Panc1 (cell line): ENCODE measurements around the gene PPFIA1. TPM values are rescaled to one million over a fixed set of nuclear protein-coding genes. Genes with fewer than 3 reads are reported as not detected.
A peak's percentile ranks its signal among the peaks of the same experiment; 100 is the strongest.

Source experiments
- ATAC-seq: fragments of 200-7000 bp; cut with Tn5 transposase; 2 replicates; pipeline ENCODE4 v1.9.1; 2020; ENCODE audit warnings: mild to moderate bottlenecking, moderate library complexity
- Bru-seq: library from RNA; stranded (reverse); fragments of 400-500 nt; gene quantifications from one replicate; lab custom pipeline; 2021; lab: Mats Ljungman, UMichigan
- BruChase-seq, 2 experiments: library from RNA; stranded (reverse); fragments of 400-500 nt; gene quantifications; one replicate each; lab custom pipeline; 2021; lab: Mats Ljungman, UMichigan
- BruUV-seq: library from RNA; stranded (reverse); fragments of 400-500 nt; replicated peaks from 2 replicates; lab custom pipeline; 2021; lab: Mats Ljungman, UMichigan
- CTCF ChIA-PET: fragments of 300-600 bp; sonication (Branson Sonifier 250); formaldehyde crosslinking; loops from one replicate; lab custom pipeline; 2022; ENCODE audit warnings: antibody characterized with exemption; lab: Charles Lee
- POLR2A ChIA-PET: fragments of 300-600 bp; sonication (Branson Sonifier 250); formaldehyde crosslinking; loops from one replicate; lab custom pipeline; 2022; ENCODE audit warnings: antibody characterized with exemption; lab: Charles Lee
- DNase-seq: peaks from one replicate; pipeline ENCODE4 v3.0.0-alpha.2; 2010; ENCODE audit warnings: low read depth, low spot score
- H3K27ac ChIP-seq: 2 replicates; pipeline ENCODE4 v1.5.1; 2011; ENCODE audit warnings: mild to moderate bottlenecking, low read length, inconsistent platforms
- H3K27me3 ChIP-seq: fragments of 200-500 bp; sonication (Bioruptor generic); 2 replicates; pipeline ENCODE4 v1.6.0; 2014; ENCODE audit warnings: low read length, inconsistent platforms; ENCODE audit not compliant: control insufficient read depth, insufficient read depth
- H3K36me3 ChIP-seq: fragments of 200-500 bp; sonication (Bioruptor generic); 2 replicates; pipeline ENCODE4 v1.5.1; 2014; ENCODE audit warnings: inconsistent platforms, mild to moderate bottlenecking, low read length, moderate library complexity; ENCODE audit not compliant: control insufficient read depth, insufficient read depth
- H3K4me1 ChIP-seq: 2 replicates; pipeline ENCODE4 v1.5.1; 2011; ENCODE audit warnings: inconsistent platforms, mild to moderate bottlenecking, low read length, moderate library complexity; ENCODE audit not compliant: control insufficient read depth, insufficient read depth
- H3K4me3 ChIP-seq, 2 experiments: 2 replicates each; pipeline ENCODE4 v1.5.1; 2011 to 2012; ENCODE audit warnings: low read depth in 2 of 2, low read length in 2 of 2, mild to moderate bottlenecking in 2 of 2, inconsistent platforms in 1 of 2, moderate library complexity in 1 of 2
- H3K9me3 ChIP-seq: fragments of 200-500 bp; sonication (Bioruptor generic); 2 replicates; pipeline ENCODE4 v1.5.1; 2014; ENCODE audit warnings: low read depth, mild to moderate bottlenecking, inconsistent platforms, low read length, moderate library complexity; ENCODE audit not compliant: control insufficient read depth, insufficient read depth
- CTCF ChIP-seq: fragments of 450-650 bp; IDR thresholded peaks from 2 replicates; pipeline ENCODE4 v1.5.1; 2017; ENCODE audit warnings: mild to moderate bottlenecking
- POLR2AphosphoS5 ChIP-seq: IDR thresholded peaks from 2 replicates; pipeline ENCODE4 v1.6.1; 2012; ENCODE audit warnings: mild to moderate bottlenecking, low read depth, low read length, moderate library complexity
- REST ChIP-seq, 2 experiments: IDR thresholded peaks; 2 replicates each; pipeline ENCODE4 v1.6.1; 2011 to 2012; ENCODE audit warnings: low read depth in 2 of 2, control low read depth in 1 of 2, low read length in 1 of 2, mild to moderate bottlenecking in 1 of 2, moderate library complexity in 1 of 2; ENCODE audit not compliant: insufficient read depth in 1 of 2
- SIN3A ChIP-seq: IDR thresholded peaks from 2 replicates; pipeline ENCODE4 v1.6.1; 2012; ENCODE audit warnings: low read depth, mild to moderate bottlenecking, low read length, moderate library complexity, borderline replicate concordance; ENCODE audit not compliant: insufficient read depth
- TCF7L2 ChIP-seq: IDR thresholded peaks from 2 replicates; pipeline ENCODE4 v1.6.1; 2011; ENCODE audit warnings: mild to moderate bottlenecking, low read depth, low read length, inconsistent platforms
- in situ Hi-C: cut with HindIII; loops from 2 replicates; pipeline ENCODE4 v1.10.0; 2016; ENCODE audit warnings: low sequenced_read_pairs, low pct_unique_long_range_greater_than_20kb
- intact Hi-C: fragments of 100-400 bp; cut with micrococcal nuclease; formaldehyde crosslinking; loops from one replicate; pipeline ENCODE4 v1.10.0; 2022; ENCODE audit not compliant: unreplicated experiment
- long read RNA-seq: library from polyadenylated mRNA; unstranded; transcript quantifications from one replicate; pipeline ENCODE4 v2.0.0, GENCODE V29; 2021; ENCODE audit not compliant: unreplicated experiment
- polyA plus RNA-seq: library from polyadenylated mRNA; unstranded; fragments of >200 nt; gene quantifications from one replicate; pipeline ENCODE4 v1.2.1, GENCODE V29; 2012; ENCODE audit warnings: missing spikeins; ENCODE audit not compliant: insufficient read length
- total RNA-seq: library from RNA; stranded (reverse); gene quantifications from one replicate; pipeline ENCODE4 v1.2.1, GENCODE V29; 2021; ENCODE audit not compliant: unreplicated experiment

Gene PPFIA1
- total RNA-seq (101 TPM), Bru-seq, nascent RNA (percentile 90 among the genes with signal in this experiment), BruChase-seq, experiment 1, labeled RNA remaining after a 2-hour chase (percentile 91 among the genes with signal in this experiment), BruChase-seq, experiment 2, labeled RNA remaining after a 6-hour chase (percentile 94 among the genes with signal in this experiment)
- 80.7 TPM for polyA plus RNA-seq
- long read RNA-seq, full-length matches to known transcripts, result 8 of 148 reads
- long read RNA-seq, partial matches to known transcripts, result 90 of 148 reads
- long read RNA-seq, other reads (novel, unspliced or antisense), result 50 of 148 reads

DNA sequence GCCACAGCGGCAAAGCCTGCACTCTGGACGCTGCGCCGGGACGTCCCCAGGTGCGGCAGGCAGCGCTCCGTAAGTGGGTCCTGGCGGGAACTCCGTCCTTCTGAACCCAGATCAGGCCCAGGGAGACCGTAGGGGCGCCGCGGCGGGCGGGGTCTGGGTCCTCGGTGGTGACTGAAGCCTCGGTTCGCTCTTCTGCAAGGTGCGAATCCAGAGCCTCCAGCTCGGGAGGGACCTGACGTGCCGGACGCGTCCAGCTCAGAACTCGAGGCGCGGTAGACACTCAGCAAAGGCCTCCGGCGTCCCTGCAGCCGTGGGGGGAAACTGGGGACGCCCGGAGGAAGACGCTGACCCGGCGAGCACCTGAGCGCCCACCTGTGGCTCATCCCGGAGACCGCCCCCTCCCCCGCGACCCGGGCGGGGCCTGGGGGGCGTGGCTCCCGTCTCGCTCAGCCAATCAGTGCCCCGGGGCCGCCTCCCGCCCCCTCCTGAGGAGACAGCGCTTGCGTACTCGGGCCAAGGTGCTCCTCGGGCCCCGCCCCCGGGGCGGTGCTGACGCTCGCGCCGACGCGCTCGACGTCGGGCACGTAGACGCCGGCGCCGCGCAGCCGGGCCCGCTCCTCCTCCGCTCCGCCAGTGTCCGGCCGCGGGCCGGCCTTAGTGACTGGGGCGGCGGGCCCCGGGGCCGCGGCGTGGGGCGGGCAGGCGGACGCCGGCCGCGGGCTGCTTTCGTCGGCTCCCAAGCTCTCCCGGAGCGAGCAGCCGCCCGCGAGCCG lies at the start of gene PPFIA1:
Gene PPFIA1, plus strand, starts transcription at position 587 of the 773 bp plus-strand sequence. CDS start 1,483 bp downstream, outside the sequence.
- Histone ChIP-seq H3K4me3 (peak within 1 kb of the TSS; percentile 88 to 92), H3K9me3 (no peaks in the 10 kb centered on the region), H3K4me1 (peaks cover 14% of the 10 kb centered on the region), H3K27ac (peak within 1 kb of the TSS; percentile 81), H3K27me3 (no peaks in the 10 kb centered on the region), H3K36me3 (peaks cover 19% of the 10 kb centered on the region)
- in situ Hi-C loops (no loop called here), intact Hi-C loops (no loop called here)
- ATAC-seq (peak; percentile 97), DNase-seq (peak; percentile 65)
- peak; percentile 80; the same call in 1 of the 2 replicates for TF ChIP-seq SIN3A
- TF ChIP-seq POLR2AphosphoS5, result peak; percentile 82
- peak; percentile 45; the same call in 1 of the 2 replicates for TF ChIP-seq TCF7L2
- TF ChIP-seq CTCF, result no peak; the same call in 1 of the 2 replicates
- TF ChIP-seq REST (IDR thresholded peaks at IDR 0.05; ENCODE audit: insufficient read depth in 1 of 2, low read depth in 2 of 2, low read length in 1 of 2), result no peak
- CTCF ChIA-PET, result no interaction called here
- POLR2A ChIA-PET, result no interaction called here
- no TSS peak for BruUV-seq

- ChIA-PET POLR2A (interaction anchor here (0.6 kb wide), 1 partner anchor 214 kb away, joined by 6 read pairs; no protein-coding TSS in a partner anchor), CTCF (no interaction called here)
- in situ Hi-C loops, result no loop called here
Observed at GRCh38 chr11:70220920-70221319, 49.6 kb upstream of the PPFIA1 start.

More at GRCh38 chr11:70220920-70221319, 49.6 kb upstream of the PPFIA1 start:
- H3K4me1 ChIP-seq, result no peaks in the 10 kb centered on the region
- no peaks in the 10 kb centered on the region for H3K36me3 ChIP-seq
- no peaks in the 10 kb centered on the region for H3K27me3 ChIP-seq
- no TSS peak for BruUV-seq
- H3K4me3 ChIP-seq, result no peak overlapping the region
- no peak for TF ChIP-seq TCF7L2
- TF ChIP-seq REST (IDR thresholded peaks at IDR 0.05; ENCODE audit: insufficient read depth in 1 of 2, low read depth in 2 of 2, low read length in 1 of 2), result no peak
- TF ChIP-seq SIN3A, result no peak
- TF ChIP-seq POLR2AphosphoS5, result no peak
- no peak for TF ChIP-seq CTCF
- H3K9me3 ChIP-seq, result no peaks in the 10 kb centered on the region
- intact Hi-C loops, result no loop called here
- no peak overlapping the region for H3K27ac ChIP-seq
- no peak for DNase-seq
- ATAC-seq, result no peak
